Thyroid gland (tissue), 4 donors: ENCODE measurements around the gene DNAH10. TPM values are rescaled to one million over a fixed set of nuclear protein-coding genes. Genes with fewer than 3 reads are reported as not detected.
A peak's percentile ranks its signal among the peaks of the same experiment; 100 is the strongest.

Experiments used
- DNase-seq, 2 donors: peaks; one replicate each; pipeline ENCODE4 v3.0.0-alpha.2; 2019
- H3K27ac ChIP-seq, 3 donors: fragments of 200-600 bp; sonication (generic); 1 replicate in 2 of 3; 2 replicates in 1 of 3; pipeline ENCODE4 v1.5.1; 2016 to 2019; ENCODE audit warnings: mild to moderate bottlenecking in 1 of 3, moderate library complexity in 1 of 3
- H3K27me3 ChIP-seq: fragments of 200-600 bp; sonication (generic); one replicate; pipeline ENCODE4 v1.5.1; 2019
- H3K36me3 ChIP-seq, 2 donors: fragments of 200-600 bp; sonication (generic); one replicate each; pipeline ENCODE4 v1.5.1; 2016 to 2019
- H3K4me1 ChIP-seq, 2 donors: fragments of 200-600 bp; sonication (generic); one replicate each; pipeline ENCODE4 v1.5.1; 2017 to 2019
- H3K4me3 ChIP-seq, 3 donors: fragments of 200-600 bp; sonication (generic); replicated peaks in 1 of 3; 1 replicate in 2 of 3; 2 replicates in 1 of 3; pipeline ENCODE4 v1.5.1; 2016; ENCODE audit warnings: mild to moderate bottlenecking in 1 of 3
- H3K9me3 ChIP-seq: fragments of 200-600 bp; sonication (generic); one replicate; pipeline ENCODE4 v1.5.1; 2017
- POLR2A ChIP-seq, 2 donors: fragments of 450-650 bp; IDR thresholded peaks; one replicate each; pipeline ENCODE4 v1.6.1; 2017; ENCODE audit warnings: antibody characterized with exemption in 2 of 2, mild to moderate bottlenecking in 2 of 2, moderate library complexity in 1 of 2
- WGBS, 2 donors: methylation state at CpG; one replicate each; pipeline ENCODE4 v1.1.5; 2017; 5-methylcytosine and 5-hydroxymethylcytosine counted together
- intact Hi-C: fragments of 100-400 bp; cut with DNase I; formaldehyde crosslinking; loops from one replicate; pipeline ENCODE4 v1.15.1; 2023
- total RNA-seq, 4 donors: library from RNA; depleted of rRNA; stranded (reverse); fragments of >200 nt; gene quantifications; one replicate each; pipeline ENCODE4 v1.2.3, GENCODE V29; 2016
- TF ChIP-seq, protein P1 (sequence below), 6 experiments: fragments of 200-600 bp in 3 of 6; fragments of 450-650 bp in 3 of 6; sonication (generic) in 3 of 6; IDR thresholded peaks; one replicate each; pipeline ENCODE4 v1.5.1; 2016 to 2019; ENCODE audit warnings: antibody characterized with exemption in 6 of 6, mild to moderate bottlenecking in 2 of 6, inconsistent platforms in 1 of 6, moderate library complexity in 1 of 6

Gene DNAH10
- total RNA-seq, 4 donors from 2014 or later: 0.10 to 0.33 (median 0.27) TPM; not detected in 1

DNA sequence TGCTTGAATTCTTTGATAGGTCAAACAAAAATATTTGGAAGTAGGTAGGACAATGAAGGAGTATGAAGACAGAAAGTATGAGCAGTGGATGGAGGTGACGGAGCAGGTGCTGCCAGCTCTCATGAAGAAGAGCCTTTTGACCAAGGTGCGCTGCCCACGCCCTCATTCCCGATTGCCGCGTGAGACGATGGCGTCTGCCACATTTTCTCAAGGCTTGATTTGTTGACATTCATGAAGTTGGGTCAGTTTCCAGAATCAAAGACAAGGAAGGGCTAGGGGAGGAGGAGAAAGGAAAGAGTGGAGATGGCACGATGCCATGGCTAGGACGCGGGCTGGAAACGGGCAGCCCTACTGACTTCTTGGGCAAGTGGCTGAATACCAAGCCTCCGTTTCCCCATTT, 37.1 kb downstream of the DNAH10 start:
- H3K9me3 ChIP-seq: no peaks in the 10 kb centered on the region
- H3K36me3 ChIP-seq: no peaks in the 10 kb centered on the region
- no peak overlapping the region for H3K4me3 ChIP-seq
- H3K27me3 ChIP-seq: no peaks in the 10 kb centered on the region
- H3K4me1 ChIP-seq: no peaks in the 10 kb centered on the region
- TF ChIP-seq, protein P1, sequence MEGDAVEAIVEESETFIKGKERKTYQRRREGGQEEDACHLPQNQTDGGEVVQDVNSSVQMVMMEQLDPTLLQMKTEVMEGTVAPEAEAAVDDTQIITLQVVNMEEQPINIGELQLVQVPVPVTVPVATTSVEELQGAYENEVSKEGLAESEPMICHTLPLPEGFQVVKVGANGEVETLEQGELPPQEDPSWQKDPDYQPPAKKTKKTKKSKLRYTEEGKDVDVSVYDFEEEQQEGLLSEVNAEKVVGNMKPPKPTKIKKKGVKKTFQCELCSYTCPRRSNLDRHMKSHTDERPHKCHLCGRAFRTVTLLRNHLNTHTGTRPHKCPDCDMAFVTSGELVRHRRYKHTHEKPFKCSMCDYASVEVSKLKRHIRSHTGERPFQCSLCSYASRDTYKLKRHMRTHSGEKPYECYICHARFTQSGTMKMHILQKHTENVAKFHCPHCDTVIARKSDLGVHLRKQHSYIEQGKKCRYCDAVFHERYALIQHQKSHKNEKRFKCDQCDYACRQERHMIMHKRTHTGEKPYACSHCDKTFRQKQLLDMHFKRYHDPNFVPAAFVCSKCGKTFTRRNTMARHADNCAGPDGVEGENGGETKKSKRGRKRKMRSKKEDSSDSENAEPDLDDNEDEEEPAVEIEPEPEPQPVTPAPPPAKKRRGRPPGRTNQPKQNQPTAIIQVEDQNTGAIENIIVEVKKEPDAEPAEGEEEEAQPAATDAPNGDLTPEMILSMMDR (IDR thresholded peaks at IDR 0.05): no peak
- TF ChIP-seq POLR2A (IDR thresholded peaks at IDR 0.05): no peak
- no peak for DNase-seq
- intact Hi-C loops: loop anchor here (10.0 kb wide), 1 partner anchor 186 kb away; no protein-coding TSS in a partner anchor
- 88 to 93% methylated on average over 13 of the region's 13 CpGs for WGBS, 2 donors
- H3K27ac ChIP-seq: no peak overlapping the region

DNA sequence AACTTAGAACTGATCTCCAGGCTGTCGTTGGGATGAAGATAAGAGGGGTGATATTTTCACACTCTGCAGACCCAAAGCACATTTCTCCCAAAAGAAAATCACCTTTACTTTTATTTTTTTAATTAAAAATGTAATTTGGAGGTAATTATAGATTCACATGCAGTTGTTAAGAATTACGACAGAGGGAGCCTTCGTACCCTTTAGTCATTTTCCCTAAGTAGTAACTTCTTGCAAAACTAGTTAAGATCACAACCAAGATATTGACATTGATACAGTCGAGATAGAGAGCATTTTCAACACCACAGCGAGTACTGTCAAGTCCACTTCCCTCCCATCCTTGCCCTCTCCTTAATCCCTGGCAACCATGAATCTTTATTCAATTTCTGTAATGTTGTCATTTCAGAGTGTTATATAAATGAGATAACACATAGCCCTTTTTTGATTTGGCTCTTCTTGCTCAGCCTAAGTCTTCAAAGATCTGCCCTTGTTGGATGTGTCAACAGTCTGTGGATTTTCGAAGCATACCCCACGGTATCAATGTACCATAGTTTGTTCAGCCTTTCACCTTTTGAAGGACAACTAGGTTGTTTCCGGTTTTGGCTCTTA, 39.6 kb downstream of the DNAH10 start:
- no peaks in the 10 kb centered on the region for H3K36me3 ChIP-seq
- H3K27ac ChIP-seq: no peak overlapping the region
- H3K4me1 ChIP-seq: no peaks in the 10 kb centered on the region
- H3K9me3 ChIP-seq: no peaks in the 10 kb centered on the region
- no peak for DNase-seq
- TF ChIP-seq POLR2A (IDR thresholded peaks at IDR 0.05): no peak
- TF ChIP-seq, protein P1 (IDR thresholded peaks at IDR 0.05): peak in 2 of 6 experiments; percentile 32 to 47
- no peaks in the 10 kb centered on the region for H3K27me3 ChIP-seq
- 55 to 62% methylated on average over 8 of the region's 8 CpGs for WGBS, 2 donors
- no peak overlapping the region for H3K4me3 ChIP-seq
- intact Hi-C loops: no loop called here

DNA sequence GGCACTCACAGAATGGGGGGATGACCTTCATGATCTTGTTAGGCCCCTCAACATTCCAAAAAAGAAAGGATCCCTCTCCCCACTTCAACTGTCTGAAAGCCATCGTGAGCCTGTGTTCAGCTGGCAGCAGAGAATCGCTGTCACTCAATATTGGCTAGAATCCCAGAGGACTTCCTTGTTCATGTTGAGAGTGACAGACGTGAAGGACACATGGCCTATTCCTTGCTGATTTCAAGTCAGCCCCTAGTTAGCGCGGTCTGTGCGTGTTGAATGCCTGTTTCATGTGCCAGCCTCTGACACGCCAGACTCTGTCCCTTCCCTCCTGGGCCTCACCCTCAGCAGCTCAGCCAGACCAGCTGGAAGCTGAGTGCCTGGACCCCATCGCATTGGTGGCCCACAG, 43.1 kb downstream of the DNAH10 start:
- TF ChIP-seq, protein P1 (IDR thresholded peaks at IDR 0.05): no peak
- no peak for TF ChIP-seq POLR2A (IDR thresholded peaks at IDR 0.05)
- no peaks in the 10 kb centered on the region for H3K9me3 ChIP-seq
- intact Hi-C loops: no loop called here
- H3K27me3 ChIP-seq: no peaks in the 10 kb centered on the region
- H3K4me1 ChIP-seq: no peaks in the 10 kb centered on the region
- DNase-seq: no peak
- no peak overlapping the region for H3K4me3 ChIP-seq
- H3K27ac ChIP-seq: no peak overlapping the region
- WGBS, 2 donors: 76 to 83% methylated on average over 8 of the region's 8 CpGs
- no peaks in the 10 kb centered on the region for H3K36me3 ChIP-seq

DNA sequence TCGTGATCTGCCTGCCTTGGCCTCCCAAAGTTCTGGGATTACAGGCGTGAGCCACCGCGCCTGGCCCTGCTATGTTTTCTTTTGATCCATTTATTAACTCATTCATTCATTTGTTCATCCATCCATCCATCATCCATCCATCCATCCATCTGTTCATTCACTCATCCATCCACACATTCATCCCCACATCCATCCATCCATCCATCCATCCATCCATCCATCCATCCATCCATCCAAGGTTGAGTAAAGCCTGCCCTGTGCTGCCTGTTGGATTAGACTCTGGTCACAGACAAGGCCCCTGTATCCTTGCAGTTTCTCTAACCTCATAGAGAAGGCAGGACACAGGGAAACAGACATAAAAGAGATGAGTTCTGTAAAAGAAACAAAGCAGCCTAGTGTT, 44.9 kb downstream of the DNAH10 start:
- Histone ChIP-seq H3K4me3 (no peak overlapping the region), H3K27me3 (no peaks in the 10 kb centered on the region), H3K36me3 (no peaks in the 10 kb centered on the region), H3K9me3 (no peaks in the 10 kb centered on the region), H3K27ac (no peak overlapping the region), H3K4me1 (no peaks in the 10 kb centered on the region)
- TF ChIP-seq, protein P1 (IDR thresholded peaks at IDR 0.05): no peak
- TF ChIP-seq POLR2A (IDR thresholded peaks at IDR 0.05): no peak
- WGBS, 2 donors: 94 to 96% methylated on average over 4 of the region's 4 CpGs
- intact Hi-C loops: no loop called here
- DNase-seq: no peak

DNA sequence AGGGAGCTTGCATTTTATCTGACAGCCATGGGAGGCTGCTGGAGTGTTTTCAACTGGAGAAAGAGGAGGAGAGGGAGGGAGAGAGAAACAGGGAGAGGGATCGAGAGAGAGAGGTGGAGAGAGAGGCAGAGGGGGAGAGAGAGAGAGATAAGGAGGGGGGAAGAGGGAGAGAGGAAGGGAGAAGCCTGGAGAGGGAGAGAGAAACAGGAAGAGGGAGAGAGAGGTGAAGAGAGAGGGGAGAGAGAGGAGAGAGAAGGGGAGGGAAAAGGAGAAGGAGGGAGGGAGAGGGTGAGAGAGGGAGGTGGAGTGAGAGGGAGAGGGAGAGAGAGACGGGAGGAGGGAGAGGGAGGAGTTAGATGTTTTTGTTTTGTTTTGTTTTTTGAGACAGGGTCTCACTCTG, 45.6 kb downstream of the DNAH10 start:
- peak; percentile 9 to 17 for DNase-seq
- no peak for TF ChIP-seq POLR2A (IDR thresholded peaks at IDR 0.05)
- TF ChIP-seq, protein P1 (IDR thresholded peaks at IDR 0.05): peak in 1 of 6 experiments; percentile 16
- Histone ChIP-seq H3K4me1 (no peaks in the 10 kb centered on the region), H3K27me3 (no peaks in the 10 kb centered on the region), H3K9me3 (no peaks in the 10 kb centered on the region), H3K36me3 (no peaks in the 10 kb centered on the region), H3K27ac (no peak overlapping the region), H3K4me3 (no peak overlapping the region)
- intact Hi-C loops: no loop called here
- WGBS, 2 donors: 0 to 7% methylated on average over 2 of the region's 2 CpGs
